Measurements from ENCODE around the gene PKLR.

PKLR gene

GRCh38 chr1:155295942-155296267, 5.3 kb downstream of the PKLR start:
- no peaks in the 10 kb centered on the region for H3K79me2 ChIP-seq (ENCODE audit: low read length)
- no peak for DNase-seq
- H3K9me3 ChIP-seq (replicated peaks; ENCODE audit: insufficient read depth, low read length), result no peaks in the 10 kb centered on the region
- peaks cover 13% of the 10 kb centered on the region for H3F3A ChIP-seq (ENCODE audit: insufficient read depth, low read length)
- no peaks in the 10 kb centered on the region for H3K36me3 ChIP-seq (replicated peaks; ENCODE audit: insufficient read depth, low read length)
- H3K9me2 ChIP-seq (replicated peaks; ENCODE audit: insufficient read depth, low read length), result no peaks in the 10 kb centered on the region
- H2AFZ ChIP-seq (ENCODE audit: low read length), result no peak overlapping the region
- no peak overlapping the region for H3K4me2 ChIP-seq (ENCODE audit: low read depth, low read length)
- no peak overlapping the region for H3K4me3 ChIP-seq (ENCODE audit: low read length)
- no peaks in the 10 kb centered on the region for H4K20me1 ChIP-seq (ENCODE audit: insufficient read depth, low read length)
- H3K27ac ChIP-seq (ENCODE audit: low read length), result no peak overlapping the region
- no peak overlapping the region for H3K9ac ChIP-seq (ENCODE audit: low read length)
- H3K27me3 ChIP-seq (replicated peaks; ENCODE audit: insufficient read depth, low read length), result 0 out of 2 replicates have a peak, but pooled peaks cover 6% of the 10 kb centered on the region
- peaks cover 15% of the 10 kb centered on the region for H3K4me1 ChIP-seq (ENCODE audit: low read length)
- TF ChIP-seq EZH2 (optimal IDR thresholded peaks at IDR 0.05; ENCODE audit: low read depth, low read length) (no peak), CTCF (IDR thresholded peaks at IDR 0.05; ENCODE audit: low read length) (no peak), EZH2phosphoT487 (IDR thresholded peaks at IDR 0.05; ENCODE audit: low read length) (no peak)

- Histone ChIP-seq H3K9ac (ENCODE audit: low read length) (no peak overlapping the region), H3K9me3 (replicated peaks; ENCODE audit: insufficient read depth, low read length) (no peaks in the 10 kb centered on the region), H2AFZ (ENCODE audit: low read length) (no peak overlapping the region), H3K36me3 (replicated peaks; ENCODE audit: insufficient read depth, low read length) (no peaks in the 10 kb centered on the region), H4K20me1 (ENCODE audit: insufficient read depth, low read length) (no peaks in the 10 kb centered on the region), H3K9me2 (replicated peaks; ENCODE audit: insufficient read depth, low read length) (no peaks in the 10 kb centered on the region), H3K4me1 (ENCODE audit: low read length) (peaks cover 15% of the 10 kb centered on the region), H3K27ac (ENCODE audit: low read length) (no peak overlapping the region), H3F3A (ENCODE audit: insufficient read depth, low read length) (peaks cover 13% of the 10 kb centered on the region), H3K4me3 (ENCODE audit: low read length) (no peak overlapping the region), H3K4me2 (ENCODE audit: low read depth, low read length) (no peak overlapping the region), H3K27me3 (replicated peaks; ENCODE audit: insufficient read depth, low read length) (0 out of 2 replicates have a peak, but pooled peaks cover 6% of the 10 kb centered on the region), H3K79me2 (ENCODE audit: low read length) (no peaks in the 10 kb centered on the region)
- DNase-seq, result no peak
- TF ChIP-seq EZH2 (optimal IDR thresholded peaks at IDR 0.05; ENCODE audit: low read depth, low read length) (no peak), EZH2phosphoT487 (IDR thresholded peaks at IDR 0.05; ENCODE audit: low read length) (no peak), CTCF (IDR thresholded peaks at IDR 0.05; ENCODE audit: low read length) (no peak)
Observed at GRCh38 chr1:155295183-155295941, 5.9 kb downstream of the PKLR start.

- Histone ChIP-seq H4K20me1 (ENCODE audit: insufficient read depth, low read length) (no peaks in the 10 kb centered on the region), H3K9me2 (replicated peaks; ENCODE audit: insufficient read depth, low read length) (no peaks in the 10 kb centered on the region), H3K9ac (ENCODE audit: low read length) (no peak overlapping the region), H3F3A (ENCODE audit: insufficient read depth, low read length) (peaks cover 13% of the 10 kb centered on the region), H2AFZ (ENCODE audit: low read length) (no peak overlapping the region), H3K27me3 (replicated peaks; ENCODE audit: insufficient read depth, low read length) (0 out of 2 replicates have a peak, but pooled peaks cover 6% of the 10 kb centered on the region), H3K4me3 (ENCODE audit: low read length) (no peak overlapping the region), H3K9me3 (replicated peaks; ENCODE audit: insufficient read depth, low read length) (no peaks in the 10 kb centered on the region), H3K36me3 (replicated peaks; ENCODE audit: insufficient read depth, low read length) (no peaks in the 10 kb centered on the region), H3K4me1 (ENCODE audit: low read length) (peaks cover 15% of the 10 kb centered on the region), H3K4me2 (ENCODE audit: low read depth, low read length) (no peak overlapping the region), H3K27ac (ENCODE audit: low read length) (no peak overlapping the region), H3K79me2 (ENCODE audit: low read length) (no peaks in the 10 kb centered on the region)
- no peak for TF ChIP-seq EZH2 (optimal IDR thresholded peaks at IDR 0.05; ENCODE audit: low read depth, low read length)
- TF ChIP-seq CTCF (IDR thresholded peaks at IDR 0.05; ENCODE audit: low read length), result no peak
- no peak for DNase-seq
Observed at GRCh38 chr1:155294520-155295182, 6.6 kb downstream of the PKLR start.

Data from MM.1S (cell line).